AG04450 (cell line): ENCODE measurements around the gene TMEM139. TPM values are rescaled to one million over a fixed set of nuclear protein-coding genes. Genes with fewer than 3 reads are reported as not detected.

Source experiments
- CTCF ChIA-PET: fragments of 300-600, 350-600 bp; formaldehyde crosslinking; extraction: SDS; loops from one replicate; lab custom pipeline; 2022; ENCODE audit warnings: antibody characterized with exemption, inconsistent platforms; lab: Charles Lee
- POLR2A ChIA-PET: fragments of 350-600 bp; formaldehyde crosslinking; extraction: SDS; loops from one replicate; lab custom pipeline; 2021; ENCODE audit warnings: antibody characterized with exemption, inconsistent platforms; lab: Yijun Ruan, JAX
- DNase-seq: peaks from one replicate; pipeline ENCODE4 v3.0.0-alpha.2; 2011; ENCODE audit warnings: low read depth, low spot score
- H3K27ac ChIP-seq: one replicate; pipeline ENCODE4 v1.5.1; 2012; ENCODE audit warnings: low read depth, low read length, control low read depth
- H3K27me3 ChIP-seq: one replicate; pipeline ENCODE4 v1.6.0; 2012; ENCODE audit warnings: low read length; ENCODE audit not compliant: control insufficient read depth, insufficient read depth
- H3K4me3 ChIP-seq: 2 replicates; pipeline ENCODE4 v1.5.1; 2011; ENCODE audit warnings: mild to moderate bottlenecking, low read depth, low read length, control low read depth
- H3K9me3 ChIP-seq: 2 replicates; pipeline ENCODE4 v1.5.1; 2012; ENCODE audit warnings: low read length; ENCODE audit not compliant: control insufficient read depth, insufficient read depth
- polyA plus RNA-seq: library from polyadenylated mRNA; depleted of rRNA; stranded (reverse); fragments of >200 nt; gene quantifications from 2 replicates; pipeline ENCODE4 v1.2.3, GENCODE V29; 2011
- TF ChIP-seq, protein P1 (sequence below): IDR thresholded peaks from 2 replicates; pipeline ENCODE4 v1.5.1; 2011; ENCODE audit warnings: low read depth, low read length, control low read depth, inconsistent platforms

TMEM139 gene
- polyA plus RNA-seq, 1 experiment = not detected

GRCh38 chr7:143248761-143249354, 35.9 kb upstream of the TMEM139 start:
- Histone ChIP-seq H3K4me3 (no peak overlapping the region), H3K9me3 (no peaks in the 10 kb centered on the region), H3K27me3 (peaks cover 7% of the 10 kb centered on the region), H3K27ac (no peak overlapping the region)
- TF ChIP-seq, protein P1, sequence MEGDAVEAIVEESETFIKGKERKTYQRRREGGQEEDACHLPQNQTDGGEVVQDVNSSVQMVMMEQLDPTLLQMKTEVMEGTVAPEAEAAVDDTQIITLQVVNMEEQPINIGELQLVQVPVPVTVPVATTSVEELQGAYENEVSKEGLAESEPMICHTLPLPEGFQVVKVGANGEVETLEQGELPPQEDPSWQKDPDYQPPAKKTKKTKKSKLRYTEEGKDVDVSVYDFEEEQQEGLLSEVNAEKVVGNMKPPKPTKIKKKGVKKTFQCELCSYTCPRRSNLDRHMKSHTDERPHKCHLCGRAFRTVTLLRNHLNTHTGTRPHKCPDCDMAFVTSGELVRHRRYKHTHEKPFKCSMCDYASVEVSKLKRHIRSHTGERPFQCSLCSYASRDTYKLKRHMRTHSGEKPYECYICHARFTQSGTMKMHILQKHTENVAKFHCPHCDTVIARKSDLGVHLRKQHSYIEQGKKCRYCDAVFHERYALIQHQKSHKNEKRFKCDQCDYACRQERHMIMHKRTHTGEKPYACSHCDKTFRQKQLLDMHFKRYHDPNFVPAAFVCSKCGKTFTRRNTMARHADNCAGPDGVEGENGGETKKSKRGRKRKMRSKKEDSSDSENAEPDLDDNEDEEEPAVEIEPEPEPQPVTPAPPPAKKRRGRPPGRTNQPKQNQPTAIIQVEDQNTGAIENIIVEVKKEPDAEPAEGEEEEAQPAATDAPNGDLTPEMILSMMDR = no peak
- ChIA-PET POLR2A (no interaction called here), CTCF (interaction anchor here (3.0 to 5.4 kb wide), 2 partner anchors 9 to 34 kb away, joined by 16 to 53 read pairs; no protein-coding TSS in a partner anchor)
- no peak for DNase-seq

GRCh38 chr7:143250199-143250598, 34.6 kb upstream of the TMEM139 start:
- DNase-seq = no peak
- Histone ChIP-seq H3K27ac (no peak overlapping the region), H3K4me3 (no peak overlapping the region), H3K27me3 (peaks cover 7% of the 10 kb centered on the region), H3K9me3 (no peaks in the 10 kb centered on the region)
- ChIA-PET CTCF (interaction anchor here (5.4 kb wide), 1 partner anchor 10 kb away, joined by 53 read pairs; no protein-coding TSS in a partner anchor), POLR2A (no interaction called here)
- TF ChIP-seq, protein P1 = no peak

DNA sequence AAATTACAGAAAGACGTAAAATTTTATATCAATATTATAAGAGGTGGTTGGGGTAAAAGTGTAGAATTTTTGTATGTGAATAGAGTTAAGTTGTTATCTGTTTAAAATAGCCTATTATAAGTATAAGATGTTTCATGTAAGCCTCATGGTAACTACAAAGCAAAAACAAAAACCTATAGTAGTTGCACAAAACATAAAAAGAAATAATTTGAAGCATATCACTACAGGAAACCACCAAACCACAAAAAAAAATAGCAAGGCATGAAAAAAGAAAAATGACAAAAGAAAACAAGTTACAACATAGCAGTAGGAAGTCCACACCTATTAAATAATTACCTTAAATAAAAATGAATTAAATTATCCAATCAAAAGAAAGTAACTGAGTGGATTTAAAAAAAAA, 33.9 kb upstream of the TMEM139 start:
- no peak for DNase-seq
- Histone ChIP-seq H3K4me3 (no peak overlapping the region), H3K27me3 (peaks cover 7% of the 10 kb centered on the region), H3K27ac (no peak overlapping the region), H3K9me3 (no peaks in the 10 kb centered on the region)
- ChIA-PET POLR2A (no interaction called here), CTCF (interaction anchor here (5.4 kb wide), 1 partner anchor 11 kb away, joined by 53 read pairs; no protein-coding TSS in a partner anchor)
- TF ChIP-seq, protein P1 = no peak

DNA sequence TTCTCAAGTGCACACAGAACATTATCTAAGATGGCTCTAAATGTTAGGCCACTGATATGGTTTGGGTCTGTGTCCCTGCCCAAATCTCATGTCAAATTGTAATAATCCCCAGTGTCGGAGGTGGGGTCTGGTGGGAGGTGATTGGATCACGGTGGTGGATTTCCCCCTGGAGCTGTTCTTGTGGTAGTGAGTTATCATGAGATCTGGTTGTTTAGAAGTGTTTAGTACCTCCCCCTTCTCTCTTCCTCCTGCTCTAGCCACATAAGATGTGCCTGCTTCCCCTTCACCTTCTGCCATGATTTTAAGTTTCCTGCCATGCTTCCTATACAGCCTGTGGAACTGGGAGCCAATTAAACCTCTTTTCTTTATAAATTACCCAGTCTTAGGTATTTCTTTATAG, 32.8 kb upstream of the TMEM139 start:
- Histone ChIP-seq H3K4me3 (no peak overlapping the region), H3K9me3 (no peaks in the 10 kb centered on the region), H3K27me3 (peaks cover 7% of the 10 kb centered on the region), H3K27ac (no peak overlapping the region)
- TF ChIP-seq, protein P1 = no peak
- DNase-seq = no peak
- CTCF ChIA-PET = interaction anchor here (5.4 kb wide), 1 partner anchor 12 kb away, joined by 53 read pairs; no protein-coding TSS in a partner anchor
- POLR2A ChIA-PET = no interaction called here

GRCh38 chr7:143255564-143255963, 29.2 kb upstream of the TMEM139 start:
- POLR2A ChIA-PET = no interaction called here
- DNase-seq = no peak
- no peaks in the 10 kb centered on the region for H3K9me3 ChIP-seq
- CTCF ChIA-PET = interaction anchor here (1.4 to 5.0 kb wide), 2 partner anchors 15 to 161 kb away, joined by 3 to 45 read pairs; no protein-coding TSS in a partner anchor
- no peaks in the 10 kb centered on the region for H3K27me3 ChIP-seq
- H3K4me3 ChIP-seq = no peak overlapping the region
- TF ChIP-seq, protein P1 = no peak
- no peak overlapping the region for H3K27ac ChIP-seq
